Ishikawa (cell line): ENCODE results near the gene PLCD1.

Experiments
- EGR1 ChIP-seq: IDR thresholded peaks from 2 replicates; pipeline ENCODE4 v1.6.1; 2012
- EP300 ChIP-seq: IDR thresholded peaks from 2 replicates; pipeline ENCODE4 v1.6.1; 2012; ENCODE audit warnings: borderline replicate concordance
- FOXM1 ChIP-seq: IDR thresholded peaks from 2 replicates; pipeline ENCODE4 v1.6.1; 2012; ENCODE audit warnings: low read depth, borderline replicate concordance
- MAX ChIP-seq: IDR thresholded peaks from 2 replicates; pipeline ENCODE4 v1.6.1; 2012
- NFIC ChIP-seq: IDR thresholded peaks from 2 replicates; pipeline ENCODE4 v1.6.1; 2012
- TAF1 ChIP-seq: IDR thresholded peaks from 2 replicates; pipeline ENCODE4 v1.6.1; 2012; ENCODE audit warnings: low read depth, mild to moderate bottlenecking
- TCF12 ChIP-seq: IDR thresholded peaks from 2 replicates; pipeline ENCODE4 v1.6.1; 2012; ENCODE audit warnings: low read depth
- TEAD4 ChIP-seq: IDR thresholded peaks from 2 replicates; pipeline ENCODE4 v1.6.1; 2012
- USF1 ChIP-seq: IDR thresholded peaks from 2 replicates; pipeline ENCODE4 v1.6.1; 2012
- YY1 ChIP-seq: IDR thresholded peaks from 2 replicates; pipeline ENCODE4 v1.6.1; 2012; ENCODE audit warnings: low read depth
- TF ChIP-seq, protein P1 (sequence below): IDR thresholded peaks from 2 replicates; pipeline ENCODE4 v1.6.1; 2012; ENCODE audit warnings: low read depth, mild to moderate bottlenecking

GRCh38 chr3:37969596-37970100, 59.8 kb downstream of the PLCD1 start:
- TF ChIP-seq TEAD4: no peak
- TF ChIP-seq, protein P1, sequence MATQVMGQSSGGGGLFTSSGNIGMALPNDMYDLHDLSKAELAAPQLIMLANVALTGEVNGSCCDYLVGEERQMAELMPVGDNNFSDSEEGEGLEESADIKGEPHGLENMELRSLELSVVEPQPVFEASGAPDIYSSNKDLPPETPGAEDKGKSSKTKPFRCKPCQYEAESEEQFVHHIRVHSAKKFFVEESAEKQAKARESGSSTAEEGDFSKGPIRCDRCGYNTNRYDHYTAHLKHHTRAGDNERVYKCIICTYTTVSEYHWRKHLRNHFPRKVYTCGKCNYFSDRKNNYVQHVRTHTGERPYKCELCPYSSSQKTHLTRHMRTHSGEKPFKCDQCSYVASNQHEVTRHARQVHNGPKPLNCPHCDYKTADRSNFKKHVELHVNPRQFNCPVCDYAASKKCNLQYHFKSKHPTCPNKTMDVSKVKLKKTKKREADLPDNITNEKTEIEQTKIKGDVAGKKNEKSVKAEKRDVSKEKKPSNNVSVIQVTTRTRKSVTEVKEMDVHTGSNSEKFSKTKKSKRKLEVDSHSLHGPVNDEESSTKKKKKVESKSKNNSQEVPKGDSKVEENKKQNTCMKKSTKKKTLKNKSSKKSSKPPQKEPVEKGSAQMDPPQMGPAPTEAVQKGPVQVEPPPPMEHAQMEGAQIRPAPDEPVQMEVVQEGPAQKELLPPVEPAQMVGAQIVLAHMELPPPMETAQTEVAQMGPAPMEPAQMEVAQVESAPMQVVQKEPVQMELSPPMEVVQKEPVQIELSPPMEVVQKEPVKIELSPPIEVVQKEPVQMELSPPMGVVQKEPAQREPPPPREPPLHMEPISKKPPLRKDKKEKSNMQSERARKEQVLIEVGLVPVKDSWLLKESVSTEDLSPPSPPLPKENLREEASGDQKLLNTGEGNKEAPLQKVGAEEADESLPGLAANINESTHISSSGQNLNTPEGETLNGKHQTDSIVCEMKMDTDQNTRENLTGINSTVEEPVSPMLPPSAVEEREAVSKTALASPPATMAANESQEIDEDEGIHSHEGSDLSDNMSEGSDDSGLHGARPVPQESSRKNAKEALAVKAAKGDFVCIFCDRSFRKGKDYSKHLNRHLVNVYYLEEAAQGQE: no peak
- no peak for TF ChIP-seq EGR1
- TF ChIP-seq TAF1: no peak
- no peak for TF ChIP-seq TCF12
- TF ChIP-seq EP300: no peak
- no peak for TF ChIP-seq NFIC
- no peak for TF ChIP-seq MAX
- TF ChIP-seq YY1: no peak
- TF ChIP-seq USF1: no peak
- TF ChIP-seq FOXM1: no peak
